CD4-positive, alpha-beta T cell treated with Interleukin-21 for 1 hour (primary cell): ENCODE measurements around the gene HADH.

ENCODE experiments used
- DNase-seq: peaks from one replicate; pipeline ENCODE4 v3.0.0-alpha.2; 2020

HADH gene

DNA sequence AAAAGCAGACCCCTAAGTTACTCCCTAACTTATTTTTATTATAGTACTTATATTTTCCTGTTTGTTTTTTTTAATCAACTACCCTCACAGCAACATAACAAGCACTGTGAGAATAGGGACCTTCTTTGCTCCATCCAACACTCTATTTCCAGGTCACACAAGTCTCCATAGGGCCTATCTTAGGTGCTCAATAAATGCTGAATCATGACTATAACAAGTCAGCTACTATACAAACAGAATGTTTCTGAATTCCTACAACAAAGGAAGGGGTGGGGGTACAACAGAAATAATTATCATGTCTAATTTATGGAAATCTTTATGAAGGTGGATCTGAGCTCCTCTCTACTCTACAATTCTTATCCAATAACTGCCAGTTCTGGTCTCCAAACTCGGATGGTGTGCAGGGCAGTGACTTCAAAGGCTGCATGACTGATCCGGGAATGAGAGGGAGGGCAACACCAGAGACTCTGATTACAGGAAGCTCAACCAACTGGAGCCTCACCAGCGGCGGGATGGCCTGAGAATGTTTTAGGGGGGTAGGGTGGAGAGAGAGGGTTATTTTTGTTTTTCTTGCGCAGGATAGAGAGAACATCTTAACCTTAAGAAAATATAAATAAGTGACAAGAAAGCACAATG is 71.1 kb downstream of the HADH start:
- DNase-seq = no peak

DNA sequence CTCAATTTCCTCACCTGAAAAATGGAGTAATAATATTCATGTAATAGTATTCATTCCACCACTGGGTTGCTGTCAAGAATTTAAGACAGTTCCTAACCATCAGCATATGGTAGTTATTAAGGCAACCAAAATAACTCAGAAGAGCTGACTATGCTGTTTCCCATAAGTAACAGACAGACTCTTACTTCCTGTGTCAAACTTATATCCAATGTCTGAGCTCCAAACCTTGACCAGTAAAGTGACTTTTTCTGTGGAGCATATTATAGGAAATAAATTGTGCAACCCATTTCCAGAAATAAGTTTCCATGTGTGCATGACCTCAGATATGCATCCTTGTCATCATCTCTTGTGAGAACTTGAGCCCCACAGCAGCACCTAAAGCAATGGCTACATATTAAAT is 78.8 kb downstream of the HADH start:
- DNase-seq = no peak

DNA sequence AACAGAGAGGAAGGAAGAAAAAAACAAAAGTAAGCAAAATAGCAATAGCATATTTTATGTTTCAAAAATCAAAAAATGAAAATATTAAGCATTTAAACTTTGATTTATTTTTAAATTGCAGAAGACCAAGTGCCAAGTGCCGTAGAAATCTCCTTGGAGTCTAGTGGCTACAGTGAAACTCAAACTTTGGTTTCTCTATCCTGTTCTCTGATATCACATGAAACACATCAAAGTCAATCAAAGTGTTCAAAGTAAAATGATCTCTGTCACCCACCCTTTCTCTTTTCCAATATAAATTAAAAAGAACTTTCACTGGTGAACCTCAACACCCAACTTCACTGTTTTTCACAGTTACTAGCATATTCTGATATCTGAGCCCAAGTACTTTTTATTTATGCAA is 81.1 kb downstream of the HADH start:
- DNase-seq = no peak

DNA sequence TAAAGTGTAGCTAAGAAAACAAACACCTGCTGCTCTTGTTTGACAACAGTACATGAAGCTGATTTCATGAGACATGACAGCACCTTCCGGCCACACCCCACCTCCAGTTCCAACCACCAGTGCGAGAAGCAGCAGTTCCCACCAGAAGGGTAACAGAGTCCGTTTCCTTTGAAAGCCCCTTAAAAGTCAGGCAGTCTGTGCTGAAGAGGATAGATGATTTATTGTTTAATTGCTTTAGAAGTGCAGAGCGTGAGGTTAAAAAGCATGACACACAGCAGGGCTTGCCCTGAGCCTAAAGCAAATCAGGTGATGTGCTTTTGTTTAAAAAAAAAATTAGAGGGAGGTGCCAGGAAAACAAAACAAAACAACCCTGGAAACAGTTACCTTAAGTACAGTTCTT is 82.6 kb downstream of the HADH start:
- peak; percentile 75 for DNase-seq

DNA sequence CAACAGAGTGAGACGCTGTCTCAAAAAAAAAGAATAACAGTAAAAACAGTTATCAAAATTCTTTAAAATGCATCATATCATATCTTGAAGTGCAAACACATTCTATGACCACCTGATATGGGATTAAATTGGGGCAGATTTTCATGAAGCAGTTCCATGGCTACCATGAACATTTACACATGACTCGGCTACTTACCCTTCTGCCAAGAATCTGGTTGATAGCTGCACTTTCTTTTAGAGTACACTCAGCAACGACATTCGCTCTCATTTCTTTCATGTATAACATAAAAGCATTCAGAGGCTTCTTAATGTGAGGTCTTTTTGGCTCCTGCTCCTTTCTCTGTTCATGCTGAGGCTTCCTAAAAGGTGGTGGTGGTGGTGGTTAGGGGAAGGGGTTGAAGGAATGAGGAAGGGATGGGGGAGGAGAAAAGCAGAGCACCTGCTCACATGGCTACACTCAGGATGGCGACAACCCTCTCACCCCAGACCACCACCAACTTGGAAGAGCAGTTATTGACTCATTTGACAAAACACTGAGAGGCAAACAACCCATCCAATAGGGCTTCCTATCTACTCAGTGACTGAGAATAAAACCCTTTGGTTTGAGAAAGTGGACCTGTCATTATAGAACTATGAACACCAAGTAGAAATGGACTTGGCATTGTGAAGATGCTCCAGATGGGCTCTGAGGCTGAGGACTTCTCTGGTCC is 88.5 kb downstream of the HADH start:
- DNase-seq = no peak

DNA sequence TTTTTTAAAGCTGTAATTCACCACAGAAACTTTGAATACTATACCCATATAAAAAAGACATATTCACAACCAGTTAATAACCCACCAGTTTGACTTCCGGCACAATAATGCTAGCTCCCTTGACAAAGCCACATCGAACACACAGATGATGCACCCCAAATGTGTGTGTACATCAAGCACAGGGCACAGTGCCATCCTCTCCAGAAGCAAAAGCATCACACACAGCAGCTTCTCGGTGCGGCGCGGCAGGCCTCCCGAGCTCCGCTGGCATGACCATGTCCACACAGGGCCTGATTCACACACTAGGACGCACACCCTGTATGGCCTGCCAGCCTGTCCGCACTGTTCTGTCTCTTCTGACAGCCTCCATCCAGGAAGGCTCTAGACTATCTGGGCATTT is 91.1 kb downstream of the HADH start:
- peak; percentile 49 for DNase-seq

DNA sequence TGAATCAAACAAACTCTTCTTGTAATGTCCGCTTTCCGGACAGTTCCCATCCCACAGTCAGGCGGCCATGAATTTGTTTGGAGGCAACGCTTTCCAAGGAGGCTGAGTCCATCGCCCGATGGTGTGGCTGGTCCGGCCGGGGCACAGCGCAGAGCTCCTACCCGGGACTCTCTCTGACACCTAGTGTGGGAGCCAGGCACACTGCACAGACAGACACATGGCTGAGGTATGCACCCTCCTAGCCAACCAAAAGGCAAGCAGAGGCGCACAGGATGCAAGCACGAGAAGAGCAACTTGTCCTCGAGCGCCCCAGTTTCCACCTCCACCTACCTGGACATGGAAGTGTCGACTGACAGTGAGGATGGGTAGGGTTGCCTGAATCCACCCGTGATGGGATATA is 91.6 kb downstream of the HADH start:
- DNase-seq = no peak
